H9 (cell line): ENCODE data around the gene MTOR. TPM values are rescaled to one million over a fixed set of nuclear protein-coding genes. Genes with fewer than 3 reads are reported as not detected.

Experiments used
- DNase-seq: peaks from one replicate; pipeline ENCODE4 v3.0.0-alpha.2; 2017
- H2AFZ ChIP-seq: one replicate; pipeline ENCODE4 v1.6.1; 2013; ENCODE audit warnings: mild to moderate bottlenecking, low read length, control low read depth, moderate library complexity
- H2AK5ac ChIP-seq: 2 replicates; pipeline ENCODE4 v1.6.1; 2013; ENCODE audit warnings: low read length, control low read depth, mixed read lengths; ENCODE audit not compliant: insufficient read length
- H2BK120ac ChIP-seq: one replicate; pipeline ENCODE4 v1.6.1; 2013; ENCODE audit warnings: low read depth, mild to moderate bottlenecking, low read length, control low read depth, inconsistent platforms; ENCODE audit not compliant: poor library complexity, severe bottlenecking
- H2BK12ac ChIP-seq: 2 replicates; pipeline ENCODE4 v1.6.1; 2013; ENCODE audit warnings: low read length, control low read depth, mixed read lengths, low read depth; ENCODE audit not compliant: insufficient read length
- H2BK15ac ChIP-seq: 2 replicates; pipeline ENCODE4 v1.6.1; 2013; ENCODE audit warnings: low read depth, low read length, control low read depth
- H2BK20ac ChIP-seq: one replicate; pipeline ENCODE4 v1.6.1; 2013; ENCODE audit warnings: low read depth, mild to moderate bottlenecking, low read length, control low read depth, inconsistent platforms; ENCODE audit not compliant: poor library complexity, severe bottlenecking
- H2BK5ac ChIP-seq: 2 replicates; pipeline ENCODE4 v1.6.1; 2013; ENCODE audit warnings: low read length, control low read depth, mixed read lengths; ENCODE audit not compliant: insufficient read length
- H3K14ac ChIP-seq: 2 replicates; pipeline ENCODE4 v1.6.1; 2013; ENCODE audit warnings: low read length, control low read depth; ENCODE audit not compliant: insufficient read depth
- H3K18ac ChIP-seq: 2 replicates; pipeline ENCODE4 v1.6.1; 2013; ENCODE audit warnings: low read depth, mild to moderate bottlenecking, mixed read lengths, low read length, control low read depth; ENCODE audit not compliant: insufficient read length
- H3K23ac ChIP-seq: 2 replicates; pipeline ENCODE4 v1.6.1; 2013; ENCODE audit warnings: low read length, control low read depth, mixed read lengths, low read depth; ENCODE audit not compliant: insufficient read length
- H3K23me2 ChIP-seq: 2 replicates; pipeline ENCODE4 v1.6.1; 2013; ENCODE audit warnings: low read depth, mild to moderate bottlenecking, mixed read lengths, low read length, control low read depth; ENCODE audit not compliant: insufficient read length, poor library complexity, severe bottlenecking
- H3K27ac ChIP-seq: 2 replicates; pipeline ENCODE4 v1.5.1; 2013; ENCODE audit warnings: low read length, control low read depth, mixed read lengths, low read depth; ENCODE audit not compliant: insufficient read length
- H3K27me3 ChIP-seq: 2 replicates; pipeline ENCODE4 v1.6.1; 2013; ENCODE audit warnings: low read length, control low read depth, inconsistent platforms; ENCODE audit not compliant: insufficient read depth
- H3K4ac ChIP-seq: 2 replicates; pipeline ENCODE4 v1.6.1; 2013; ENCODE audit warnings: low read depth, mild to moderate bottlenecking, control low read depth, inconsistent platforms, low read length, moderate library complexity
- H3K4me1 ChIP-seq: 2 replicates; pipeline ENCODE4 v1.6.1; 2013; ENCODE audit warnings: low read length, control low read depth, inconsistent platforms; ENCODE audit not compliant: insufficient read depth
- H3K4me2 ChIP-seq: 2 replicates; pipeline ENCODE4 v1.6.1; 2013; ENCODE audit warnings: low read length, control low read depth, mixed read lengths; ENCODE audit not compliant: insufficient read length, insufficient read depth
- H3K56ac ChIP-seq: 2 replicates; pipeline ENCODE4 v1.6.1; 2013; ENCODE audit warnings: low read depth, mild to moderate bottlenecking, mixed read lengths, low read length, control low read depth; ENCODE audit not compliant: insufficient read length
- H3K79me1 ChIP-seq: 2 replicates; pipeline ENCODE4 v1.6.1; 2013; ENCODE audit warnings: low read depth, mild to moderate bottlenecking, moderate library complexity, low read length, control low read depth, inconsistent platforms; ENCODE audit not compliant: insufficient read depth, poor library complexity, severe bottlenecking
- H3K79me2 ChIP-seq: 2 replicates; pipeline ENCODE4 v1.6.1; 2013; ENCODE audit warnings: low read length, control low read depth, inconsistent platforms; ENCODE audit not compliant: insufficient read depth
- H3K9ac ChIP-seq: 2 replicates; pipeline ENCODE4 v1.6.1; 2013; ENCODE audit warnings: low read length, control low read depth, mixed read lengths; ENCODE audit not compliant: insufficient read length; ENCODE audit errors: extremely low read depth
- H3K9me3 ChIP-seq: one replicate; pipeline ENCODE4 v1.6.1; 2013; ENCODE audit warnings: low read depth, low read length, inconsistent platforms; ENCODE audit not compliant: control insufficient read depth
- H3T11ph ChIP-seq: one replicate; pipeline ENCODE4 v1.6.1; 2013; ENCODE audit warnings: mild to moderate bottlenecking, low read length, control low read depth, inconsistent platforms
- H4K20me1 ChIP-seq: one replicate; pipeline ENCODE4 v1.6.1; 2013; ENCODE audit not compliant: control insufficient read depth, insufficient read length, insufficient read depth
- H4K5ac ChIP-seq: 2 replicates; pipeline ENCODE4 v1.6.1; 2013; ENCODE audit warnings: low read depth, mild to moderate bottlenecking, mixed read lengths, low read length, control low read depth; ENCODE audit not compliant: insufficient read length
- H4K8ac ChIP-seq: replicated peaks from 2 replicates; pipeline ENCODE4 v1.6.1; 2013; ENCODE audit warnings: low read length, control low read depth, mixed read lengths, low read depth; ENCODE audit not compliant: insufficient read length
- H4K91ac ChIP-seq: 2 replicates; pipeline ENCODE4 v1.6.1; 2013; ENCODE audit warnings: low read depth, mild to moderate bottlenecking, moderate library complexity, mixed read lengths, low read length, control low read depth; ENCODE audit not compliant: insufficient read length
- H3K27ac Mint-ChIP-seq, 3 experiments: 2 replicates in 2 of 3; 3 replicates in 1 of 3; pipeline ENCODE4 v1.8.0; 2020 to 2021; ENCODE audit warnings: mixed read lengths in 3 of 3, mild to moderate bottlenecking in 1 of 3, moderate library complexity in 1 of 3
- H3K27me3 Mint-ChIP-seq: 2 replicates; pipeline ENCODE4 v1.8.0; 2021; ENCODE audit warnings: low read depth, mild to moderate bottlenecking, moderate library complexity, mixed read lengths
- H3K36me3 Mint-ChIP-seq, 3 experiments: 2 replicates in 2 of 3; 3 replicates in 1 of 3; pipeline ENCODE4 v1.8.0; 2020 to 2021; ENCODE audit warnings: low read depth in 3 of 3, mixed read lengths in 3 of 3; ENCODE audit not compliant: insufficient read depth in 1 of 3
- H3K4me1 Mint-ChIP-seq, 2 experiments: 2 replicates each; pipeline ENCODE4 v1.8.0; 2020; ENCODE audit warnings: mixed read lengths in 2 of 2
- H3K4me3 Mint-ChIP-seq, 2 experiments: 2 replicates in 1 of 2; 3 replicates in 1 of 2; pipeline ENCODE4 v1.8.0; 2020 to 2021; ENCODE audit warnings: mild to moderate bottlenecking in 2 of 2, mixed read lengths in 2 of 2, moderate library complexity in 1 of 2
- H3K9me3 Mint-ChIP-seq, 2 experiments: 2 replicates in 1 of 2; 3 replicates in 1 of 2; pipeline ENCODE4 v1.8.0; 2020; ENCODE audit warnings: mild to moderate bottlenecking in 2 of 2, mixed read lengths in 2 of 2, moderate library complexity in 1 of 2
- WGBS: extraction: QIAGEN DNeasy Blood & Tissue Kit; methylation state at CpG from one replicate; pipeline ENCODE4 v1.1.7; 2013; ENCODE audit warnings: missing lambda C conversion rate, low lambda C conversion rate, mixed read lengths; ENCODE audit not compliant: insufficient read length; ENCODE audit errors: extremely low coverage; 5-methylcytosine and 5-hydroxymethylcytosine counted together
- total RNA-seq: library from RNA; stranded (reverse); gene quantifications from 2 replicates; pipeline ENCODE4 v1.2.1, GENCODE V29; 2021
- TF ChIP-seq, protein P1 (sequence below): fragments of 200-600 bp; sonication (generic); conservative IDR thresholded peaks from 3 replicates; pipeline ENCODE4 v1.8.0; 2021; ENCODE audit warnings: antibody characterized with exemption, mild to moderate bottlenecking

MTOR gene
- total RNA-seq, 1 experiment from 2014 or later, result 67.5 TPM

GRCh38 chr1:11211925-11212587 is 50.3 kb downstream of the MTOR start:
- Histone ChIP-seq H3K27ac (no peak overlapping the region), H3K27me3 (no peaks in the 10 kb centered on the region), H2BK20ac (no peak overlapping the region), H3K4me1 (no peaks in the 10 kb centered on the region), H3K18ac (no peak overlapping the region), H3K9ac (no peak overlapping the region), H2BK12ac (no peak overlapping the region), H2BK15ac (no peak overlapping the region), H4K91ac (no peak overlapping the region), H2AFZ (no peak overlapping the region), H3K79me2 (no peaks in the 10 kb centered on the region), H3K9me3 (no peaks in the 10 kb centered on the region), H3K4me2 (no peak overlapping the region), H4K20me1 (no peaks in the 10 kb centered on the region), H3K14ac (no peak overlapping the region), H3K23ac (no peak overlapping the region), H2AK5ac (no peak overlapping the region), H4K5ac (no peak overlapping the region), H3T11ph (no peak overlapping the region), H3K23me2 (no peaks in the 10 kb centered on the region), H4K8ac (no peak overlapping the region), H2BK120ac (no peak overlapping the region), H3K79me1 (no peaks in the 10 kb centered on the region), H3K4ac (no peak overlapping the region), H3K56ac (no peak overlapping the region), H2BK5ac (no peak overlapping the region)
- TF ChIP-seq, protein P1, sequence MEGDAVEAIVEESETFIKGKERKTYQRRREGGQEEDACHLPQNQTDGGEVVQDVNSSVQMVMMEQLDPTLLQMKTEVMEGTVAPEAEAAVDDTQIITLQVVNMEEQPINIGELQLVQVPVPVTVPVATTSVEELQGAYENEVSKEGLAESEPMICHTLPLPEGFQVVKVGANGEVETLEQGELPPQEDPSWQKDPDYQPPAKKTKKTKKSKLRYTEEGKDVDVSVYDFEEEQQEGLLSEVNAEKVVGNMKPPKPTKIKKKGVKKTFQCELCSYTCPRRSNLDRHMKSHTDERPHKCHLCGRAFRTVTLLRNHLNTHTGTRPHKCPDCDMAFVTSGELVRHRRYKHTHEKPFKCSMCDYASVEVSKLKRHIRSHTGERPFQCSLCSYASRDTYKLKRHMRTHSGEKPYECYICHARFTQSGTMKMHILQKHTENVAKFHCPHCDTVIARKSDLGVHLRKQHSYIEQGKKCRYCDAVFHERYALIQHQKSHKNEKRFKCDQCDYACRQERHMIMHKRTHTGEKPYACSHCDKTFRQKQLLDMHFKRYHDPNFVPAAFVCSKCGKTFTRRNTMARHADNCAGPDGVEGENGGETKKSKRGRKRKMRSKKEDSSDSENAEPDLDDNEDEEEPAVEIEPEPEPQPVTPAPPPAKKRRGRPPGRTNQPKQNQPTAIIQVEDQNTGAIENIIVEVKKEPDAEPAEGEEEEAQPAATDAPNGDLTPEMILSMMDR, result no peak
- WGBS, result no CpG with 5 or more reads among the region's 12 CpGs
- H3K27ac Mint-ChIP-seq, result no peak overlapping the region; a peak in 1 of 7 replicates
- no peaks in the 10 kb centered on the region for H3K27me3 Mint-ChIP-seq
- peaks cover 28 to 86% (median 69%) of the 10 kb centered on the region in 3 experiments; a peak in 6 of 7 replicates for H3K36me3 Mint-ChIP-seq
- DNase-seq, result no peak
- H3K4me3 Mint-ChIP-seq, result no peak overlapping the region
- no peaks in the 10 kb centered on the region for H3K4me1 Mint-ChIP-seq
- no peaks in the 10 kb centered on the region for H3K9me3 Mint-ChIP-seq
